Esophagus muscularis mucosa (tissue), 4 donors: ENCODE measurements around the gene CHST5.

ENCODE experiments used
- EP300 ChIP-seq: sonication (generic); formaldehyde crosslinking; IDR thresholded peaks from one replicate; pipeline ENCODE4 v1.6.1; 2017; ENCODE audit warnings: antibody characterized with exemption
- POLR2A ChIP-seq: fragments of 450-650 bp; IDR thresholded peaks from one replicate; pipeline ENCODE4 v1.6.1; 2017; ENCODE audit warnings: antibody characterized with exemption, moderate library complexity, mild to moderate bottlenecking, low read depth
- TF ChIP-seq, protein P1 (sequence below), 3 experiments: fragments of 200-600 bp in 2 of 3; fragments of 450-650 bp in 1 of 3; sonication (generic) in 2 of 3; IDR thresholded peaks; one replicate each; pipeline ENCODE4 v1.5.1; 2017 to 2019; ENCODE audit warnings: antibody characterized with exemption in 3 of 3, mild to moderate bottlenecking in 2 of 3, moderate library complexity in 1 of 3

- TF ChIP-seq, protein P1, sequence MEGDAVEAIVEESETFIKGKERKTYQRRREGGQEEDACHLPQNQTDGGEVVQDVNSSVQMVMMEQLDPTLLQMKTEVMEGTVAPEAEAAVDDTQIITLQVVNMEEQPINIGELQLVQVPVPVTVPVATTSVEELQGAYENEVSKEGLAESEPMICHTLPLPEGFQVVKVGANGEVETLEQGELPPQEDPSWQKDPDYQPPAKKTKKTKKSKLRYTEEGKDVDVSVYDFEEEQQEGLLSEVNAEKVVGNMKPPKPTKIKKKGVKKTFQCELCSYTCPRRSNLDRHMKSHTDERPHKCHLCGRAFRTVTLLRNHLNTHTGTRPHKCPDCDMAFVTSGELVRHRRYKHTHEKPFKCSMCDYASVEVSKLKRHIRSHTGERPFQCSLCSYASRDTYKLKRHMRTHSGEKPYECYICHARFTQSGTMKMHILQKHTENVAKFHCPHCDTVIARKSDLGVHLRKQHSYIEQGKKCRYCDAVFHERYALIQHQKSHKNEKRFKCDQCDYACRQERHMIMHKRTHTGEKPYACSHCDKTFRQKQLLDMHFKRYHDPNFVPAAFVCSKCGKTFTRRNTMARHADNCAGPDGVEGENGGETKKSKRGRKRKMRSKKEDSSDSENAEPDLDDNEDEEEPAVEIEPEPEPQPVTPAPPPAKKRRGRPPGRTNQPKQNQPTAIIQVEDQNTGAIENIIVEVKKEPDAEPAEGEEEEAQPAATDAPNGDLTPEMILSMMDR (IDR thresholded peaks at IDR 0.05), result no peak
- TF ChIP-seq POLR2A (no peak), EP300 (no peak)
Measured at GRCh38 chr16:75482434-75483205, 53.3 kb downstream of the CHST5 start.
